ENCODE measurements around the gene RBM8A.
A peak's percentile ranks its signal among the peaks of the same experiment; 100 is the strongest.

RBM8A gene

GRCh38 chr1:145897969-145898368 is 29.3 kb downstream of the RBM8A start:
- Mint-ChIP-seq H3K27ac (ENCODE audit: low read depth) (no peak overlapping the region), H3K27me3 (no peaks in the 10 kb centered on the region), H3K9me3 (no peaks in the 10 kb centered on the region), H3K36me3 (ENCODE audit: insufficient read depth) (peaks cover 2% of the 10 kb centered on the region), H3K4me1 (no peaks in the 10 kb centered on the region), H3K4me3 (no peak overlapping the region)
- no peak for DNase-seq (ENCODE audit: low spot score in 2 of 2)
- no peak for ATAC-seq (replicated peaks; ENCODE audit: extremely low read depth, poor library complexity, severe bottlenecking)

GRCh38 chr1:145895471-145895870 is 31.8 kb downstream of the RBM8A start:
- Mint-ChIP-seq H3K36me3 (ENCODE audit: insufficient read depth) (peaks cover 2% of the 10 kb centered on the region), H3K9me3 (no peaks in the 10 kb centered on the region), H3K4me3 (no peak overlapping the region), H3K27me3 (no peaks in the 10 kb centered on the region), H3K27ac (ENCODE audit: low read depth) (no peak overlapping the region), H3K4me1 (no peaks in the 10 kb centered on the region)
- no peak for DNase-seq (ENCODE audit: low spot score in 2 of 2)
- no peak for ATAC-seq (replicated peaks; ENCODE audit: extremely low read depth, poor library complexity, severe bottlenecking)

- H3K36me3 Mint-ChIP-seq (ENCODE audit: insufficient read depth): no peaks in the 10 kb centered on the region
- H3K9me3 Mint-ChIP-seq: no peaks in the 10 kb centered on the region
- H3K4me3 Mint-ChIP-seq: no peak overlapping the region
- ATAC-seq (replicated peaks; ENCODE audit: extremely low read depth, poor library complexity, severe bottlenecking) (no peak), DNase-seq (ENCODE audit: low spot score in 2 of 2) (no peak)
- no peaks in the 10 kb centered on the region for H3K4me1 Mint-ChIP-seq
- no peaks in the 10 kb centered on the region for H3K27me3 Mint-ChIP-seq
- no peak overlapping the region for H3K27ac Mint-ChIP-seq (ENCODE audit: low read depth)
Observed at GRCh38 chr1:145893306-145894055, 33.8 kb downstream of the RBM8A start.

GRCh38 chr1:145892486-145893087 is 34.7 kb downstream of the RBM8A start:
- Mint-ChIP-seq H3K4me3 (no peak overlapping the region), H3K27me3 (no peaks in the 10 kb centered on the region), H3K36me3 (ENCODE audit: insufficient read depth) (peaks cover 2% of the 10 kb centered on the region), H3K9me3 (no peaks in the 10 kb centered on the region), H3K27ac (ENCODE audit: low read depth) (no peak overlapping the region), H3K4me1 (no peaks in the 10 kb centered on the region)
- ATAC-seq (replicated peaks; ENCODE audit: extremely low read depth, poor library complexity, severe bottlenecking) (no peak), DNase-seq (ENCODE audit: low spot score in 2 of 2) (no peak)

- peaks cover 2% of the 10 kb centered on the region for H3K36me3 Mint-ChIP-seq (ENCODE audit: insufficient read depth)
- H3K27ac Mint-ChIP-seq (ENCODE audit: low read depth): no peak overlapping the region
- H3K27me3 Mint-ChIP-seq: no peaks in the 10 kb centered on the region
- ATAC-seq (replicated peaks; ENCODE audit: extremely low read depth, poor library complexity, severe bottlenecking): no peak
- no peaks in the 10 kb centered on the region for H3K4me1 Mint-ChIP-seq
- peak in 1 of 2 donors; percentile 25 for DNase-seq (ENCODE audit: low spot score in 2 of 2)
- no peaks in the 10 kb centered on the region for H3K9me3 Mint-ChIP-seq
- no peak overlapping the region for H3K4me3 Mint-ChIP-seq
Observed at GRCh38 chr1:145891587-145892485, 35.4 kb downstream of the RBM8A start.

GRCh38 chr1:145891143-145891542 is 36.1 kb downstream of the RBM8A start:
- DNase-seq (ENCODE audit: low spot score in 2 of 2) (no peak), ATAC-seq (replicated peaks; ENCODE audit: extremely low read depth, poor library complexity, severe bottlenecking) (no peak)
- no peaks in the 10 kb centered on the region for H3K9me3 Mint-ChIP-seq
- H3K4me3 Mint-ChIP-seq: no peak overlapping the region
- no peak overlapping the region for H3K27ac Mint-ChIP-seq (ENCODE audit: low read depth)
- peaks cover 2% of the 10 kb centered on the region for H3K36me3 Mint-ChIP-seq (ENCODE audit: insufficient read depth)
- H3K4me1 Mint-ChIP-seq: no peaks in the 10 kb centered on the region
- H3K27me3 Mint-ChIP-seq: no peaks in the 10 kb centered on the region

GRCh38 chr1:145889722-145890121 is 37.6 kb downstream of the RBM8A start:
- peaks cover 4% of the 10 kb centered on the region for H3K36me3 Mint-ChIP-seq (ENCODE audit: insufficient read depth)
- DNase-seq (ENCODE audit: low spot score in 2 of 2) (no peak), ATAC-seq (replicated peaks; ENCODE audit: extremely low read depth, poor library complexity, severe bottlenecking) (no peak)
- H3K27ac Mint-ChIP-seq (ENCODE audit: low read depth): no peak overlapping the region
- no peak overlapping the region for H3K4me3 Mint-ChIP-seq
- peaks cover 8% of the 10 kb centered on the region for H3K27me3 Mint-ChIP-seq
- H3K4me1 Mint-ChIP-seq: peaks cover 9% of the 10 kb centered on the region
- no peaks in the 10 kb centered on the region for H3K9me3 Mint-ChIP-seq

GRCh38 chr1:145887631-145888030 is 39.7 kb downstream of the RBM8A start:
- H3K9me3 Mint-ChIP-seq: no peaks in the 10 kb centered on the region
- ATAC-seq (replicated peaks; ENCODE audit: extremely low read depth, poor library complexity, severe bottlenecking) (no peak), DNase-seq (ENCODE audit: low spot score in 2 of 2) (no peak)
- H3K27me3 Mint-ChIP-seq: peaks cover 27% of the 10 kb centered on the region
- no peak overlapping the region for H3K4me3 Mint-ChIP-seq
- no peak overlapping the region for H3K27ac Mint-ChIP-seq (ENCODE audit: low read depth)
- peaks cover 4% of the 10 kb centered on the region for H3K36me3 Mint-ChIP-seq (ENCODE audit: insufficient read depth)
- H3K4me1 Mint-ChIP-seq: peaks cover 12% of the 10 kb centered on the region

- peaks cover 12% of the 10 kb centered on the region for H3K4me1 Mint-ChIP-seq
- no peak for ATAC-seq (replicated peaks; ENCODE audit: extremely low read depth, poor library complexity, severe bottlenecking)
- H3K4me3 Mint-ChIP-seq: peak overlapping the region; percentile 69
- peaks cover 4% of the 10 kb centered on the region for H3K36me3 Mint-ChIP-seq (ENCODE audit: insufficient read depth)
- peaks cover 31% of the 10 kb centered on the region for H3K27me3 Mint-ChIP-seq
- H3K9me3 Mint-ChIP-seq: no peaks in the 10 kb centered on the region
- H3K27ac Mint-ChIP-seq (ENCODE audit: low read depth): no peak overlapping the region
- no peak for DNase-seq (ENCODE audit: low spot score in 2 of 2)
Observed at GRCh38 chr1:145886816-145887215, 40.5 kb downstream of the RBM8A start.

- Mint-ChIP-seq H3K9me3 (no peaks in the 10 kb centered on the region), H3K27ac (ENCODE audit: low read depth) (no peak overlapping the region), H3K4me3 (peak overlapping the region; percentile 69), H3K4me1 (peaks cover 12% of the 10 kb centered on the region), H3K27me3 (peaks cover 31% of the 10 kb centered on the region), H3K36me3 (ENCODE audit: insufficient read depth) (peaks cover 4% of the 10 kb centered on the region)
- ATAC-seq (replicated peaks; ENCODE audit: extremely low read depth, poor library complexity, severe bottlenecking) (no peak), DNase-seq (ENCODE audit: low spot score in 2 of 2) (no peak)
Observed at GRCh38 chr1:145886390-145886789, 40.9 kb downstream of the RBM8A start.

- ATAC-seq (replicated peaks; ENCODE audit: extremely low read depth, poor library complexity, severe bottlenecking): peak; percentile 99
- H3K27me3 Mint-ChIP-seq: peaks cover 31% of the 10 kb centered on the region
- H3K27ac Mint-ChIP-seq (ENCODE audit: low read depth): no peak within 1 kb of the TSS
- DNase-seq (ENCODE audit: low spot score in 2 of 2): peak; percentile 79 to 80
- H3K36me3 Mint-ChIP-seq (ENCODE audit: insufficient read depth): peaks cover 4% of the 10 kb centered on the region
- peak within 1 kb of the TSS; percentile 69 for H3K4me3 Mint-ChIP-seq
- peaks cover 12% of the 10 kb centered on the region for H3K4me1 Mint-ChIP-seq
- H3K9me3 Mint-ChIP-seq: no peaks in the 10 kb centered on the region
Observed at GRCh38 chr1:145885738-145886287, 41.5 kb downstream of the RBM8A start, which contains the start of gene ANKRD35. Gene ANKRD35 (minus strand): TSS chr1:145885866. CDS start chr1:145885758, 108 bp downstream.

GRCh38 chr1:145884675-145885074 is 42.6 kb downstream of the RBM8A start:
- DNase-seq (ENCODE audit: low spot score in 2 of 2): no peak
- H3K4me1 Mint-ChIP-seq: peaks cover 12% of the 10 kb centered on the region

More at GRCh38 chr1:145884675-145885074, 42.6 kb downstream of the RBM8A start:
- no peak for ATAC-seq (replicated peaks; ENCODE audit: extremely low read depth, poor library complexity, severe bottlenecking)
- H3K27me3 Mint-ChIP-seq: peaks cover 31% of the 10 kb centered on the region
- H3K9me3 Mint-ChIP-seq: no peaks in the 10 kb centered on the region
- H3K27ac Mint-ChIP-seq (ENCODE audit: low read depth): no peak overlapping the region
- H3K36me3 Mint-ChIP-seq (ENCODE audit: insufficient read depth): peaks cover 4% of the 10 kb centered on the region
- H3K4me3 Mint-ChIP-seq: peak overlapping the region; percentile 69

All from central memory CD8-positive, alpha-beta T cell (primary cell).